Adrenal gland (tissue), 12 donors: ENCODE measurements around the gene BTBD7. TPM values are rescaled to one million over a fixed set of nuclear protein-coding genes. Genes with fewer than 3 reads are reported as not detected.

Experiments
- DNase-seq, 7 donors: peaks; one replicate each; pipeline ENCODE4 v3.0.0-alpha.2; 2019 to 2020
- H3K27ac ChIP-seq, 5 donors: fragments of 200-600 bp; sonication (generic) in 4 of 5; 1 replicate in 3 of 5; 2 replicates in 2 of 5; pipeline versions ENCODE4 v1.5.1 to v1.8.0; 2016 to 2020; ENCODE audit warnings: mild to moderate bottlenecking in 1 of 5
- H3K27me3 ChIP-seq: fragments of 200-600 bp; 2 replicates; pipeline ENCODE4 v1.8.0; 2021
- H3K36me3 ChIP-seq, 2 donors: fragments of 200-600 bp; replicated peaks in 1 of 2; 1 replicate in 1 of 2; 2 replicates in 1 of 2; pipeline versions ENCODE4 v1.5.1 to v1.8.0; 2018 to 2022
- H3K4me1 ChIP-seq, 2 donors: fragments of 200-600 bp; replicated peaks in 1 of 2; 1 replicate in 1 of 2; 2 replicates in 1 of 2; pipeline versions ENCODE4 v1.5.1 to v1.8.0; 2018 to 2021
- H3K4me3 ChIP-seq, 4 donors: fragments of 200-600 bp; sonication (generic) in 3 of 4; one replicate each; pipeline ENCODE4 v1.5.1; 2016 to 2018
- H3K9me3 ChIP-seq, 3 donors: fragments of 200-600 bp; sonication (generic) in 1 of 3; replicated peaks in 1 of 3; 1 replicate in 2 of 3; 2 replicates in 1 of 3; pipeline versions ENCODE4 v1.5.1 to v1.8.0; 2016 to 2021
- CTCF ChIP-seq, 6 experiments: fragments of 450-650 bp in 4 of 6; fragments of 200-600 bp in 2 of 6; sonication (generic) in 1 of 6; IDR thresholded peaks; 1 replicate in 5 of 6; 2 replicates in 1 of 6; pipeline versions ENCODE4 v1.5.1 to v1.8.0; 2016 to 2021; ENCODE audit warnings: antibody characterized with exemption in 6 of 6, mild to moderate bottlenecking in 2 of 6, moderate library complexity in 1 of 6
- POLR2A ChIP-seq, 2 donors: fragments of 450-650 bp; IDR thresholded peaks; one replicate each; pipeline ENCODE4 v1.6.1; 2017; ENCODE audit warnings: antibody characterized with exemption in 2 of 2, mild to moderate bottlenecking in 2 of 2, moderate library complexity in 1 of 2
- WGBS, 4 donors: extraction: QIAGEN DNeasy Blood & Tissue Kit in 2 of 4; methylation state at CpG; one replicate each; pipeline versions ENCODE4 v1.1.5 to v1.1.7; 2013 to 2017; 5-methylcytosine and 5-hydroxymethylcytosine counted together
- intact Hi-C, 2 donors: fragments of 100-400 bp; cut with DNase I; formaldehyde crosslinking; loops; one replicate each; pipeline versions ENCODE4 v1.14.1 to v1.15.0; 2022 to 2023
- polyA plus RNA-seq, 3 donors: library from polyadenylated mRNA; stranded (reverse); fragments of 200-250 nt in 2 of 3; fragments of 350-450 nt in 1 of 3; fragmentation: Illumina TruSeq in 1 of 3; extraction: RNeasy Lipid Tissue Mini Kit (QIAGEN cat#74804) in 1 of 3; gene quantifications; one replicate each; pipeline ENCODE4 v1.2.3, GENCODE V29; 2013 to 2014
- total RNA-seq, 9 donors: library from RNA; depleted of rRNA in 4 of 9; stranded (reverse); fragments of >200 nt in 4 of 9; fragments of 120-200 nt in 1 of 9; fragmentation: NEBNext Ultra II Directional in 1 of 9; extraction: Animal tissue kit (Norgen Biotek cat#: 25700) in 1 of 9; gene quantifications; one replicate each; pipeline versions ENCODE4 v1.1.0 to v1.2.4, GENCODE V29; 2013 to 2023
- donor health status: healthy with polysubstance abuse.
- donor health status: Bipolar disorder and iron deficiency.
- donor health status: DM: yes; HTN: yes; CAD: no.
- donor health status: DM: no; HTN: no; CAD: no.
- donor health status: DM: no; HTN: no; CAD: no.
- donor health status: DM: yes; HTN: yes; CAD: no.

Gene BTBD7
- total and polyA plus RNA-seq, 12 donors = 7.4 to 41.0 (median 17.4) TPM

- 85 to 90% (median 88%) methylated on average over 6 of the region's 6 CpGs for WGBS, 4 donors
- H3K4me3 ChIP-seq = no peak overlapping the region
- no peaks in the 10 kb centered on the region for H3K27me3 ChIP-seq
- H3K4me1 ChIP-seq = peaks cover 9 to 39% of the 10 kb centered on the region in 2 donors
- intact Hi-C loops = no loop called here
- H3K9me3 ChIP-seq = no peaks in the 10 kb centered on the region
- no peak for DNase-seq
- no peak for TF ChIP-seq CTCF (IDR thresholded peaks at IDR 0.05)
- no peak for TF ChIP-seq POLR2A (IDR thresholded peaks at IDR 0.05)
- H3K27ac ChIP-seq = no peak overlapping the region
- no peaks in the 10 kb centered on the region for H3K36me3 ChIP-seq
Measured at GRCh38 chr14:93328546-93328945, 4.3 kb downstream of the BTBD7 start.

- no peak overlapping the region for H3K4me3 ChIP-seq
- WGBS, 4 donors = 96 to 100% (median 98%) methylated on average over 5 of the region's 5 CpGs
- H3K4me1 ChIP-seq = peaks cover 9 to 42% of the 10 kb centered on the region in 2 donors
Measured at GRCh38 chr14:93326196-93326595, 6.6 kb downstream of the BTBD7 start.

GRCh38 chr14:93323600-93324174 lies 9.1 kb downstream of the BTBD7 start:
- WGBS, 4 donors = 92 to 94% (median 93%) methylated on average over 4 of the region's 4 CpGs
- H3K4me3 ChIP-seq = no peak overlapping the region
- intact Hi-C loops = no loop called here

More at GRCh38 chr14:93326196-93326595, 6.6 kb downstream of the BTBD7 start:
- no peaks in the 10 kb centered on the region for H3K27me3 ChIP-seq
- no peak for TF ChIP-seq CTCF (IDR thresholded peaks at IDR 0.05)
- no peak for TF ChIP-seq POLR2A (IDR thresholded peaks at IDR 0.05)
- no peak overlapping the region for H3K27ac ChIP-seq
- no peak for DNase-seq
- intact Hi-C loops = no loop called here
- no peaks in the 10 kb centered on the region for H3K9me3 ChIP-seq
- no peaks in the 10 kb centered on the region for H3K36me3 ChIP-seq

GRCh38 chr14:93322929-93323599 lies 9.8 kb downstream of the BTBD7 start:
- TF ChIP-seq POLR2A (IDR thresholded peaks at IDR 0.05) = no peak
- no peak for TF ChIP-seq CTCF (IDR thresholded peaks at IDR 0.05)
- H3K36me3 ChIP-seq = no peaks in the 10 kb centered on the region
- 94 to 98% (median 96%) methylated on average over 5 of the region's 5 CpGs for WGBS, 4 donors
- no peak overlapping the region for H3K4me3 ChIP-seq
- no peak overlapping the region for H3K27ac ChIP-seq
- H3K27me3 ChIP-seq = no peaks in the 10 kb centered on the region
- H3K4me1 ChIP-seq = peaks cover 0 to 46% of the 10 kb centered on the region in 2 donors
- no peak for DNase-seq
- H3K9me3 ChIP-seq = no peaks in the 10 kb centered on the region
- intact Hi-C loops = no loop called here

More at GRCh38 chr14:93323600-93324174, 9.1 kb downstream of the BTBD7 start:
- Histone ChIP-seq H3K27me3 (no peaks in the 10 kb centered on the region), H3K36me3 (no peaks in the 10 kb centered on the region), H3K27ac (no peak overlapping the region), H3K9me3 (no peaks in the 10 kb centered on the region), H3K4me1 (peaks cover 0 to 40% of the 10 kb centered on the region in 2 donors)
- TF ChIP-seq POLR2A (IDR thresholded peaks at IDR 0.05) (no peak), CTCF (IDR thresholded peaks at IDR 0.05) (no peak)
- DNase-seq = no peak
